Muscle layer of duodenum (tissue), 2 donors: Measurements from ENCODE around the gene UBE2M.
A peak's percentile ranks its signal among the peaks of the same experiment; 100 is the strongest.
"Not testable (repeated sequence)": the region's sequence is repeated elsewhere in the genome, so short reads cannot be mapped to it uniquely, and the experiment has no call there.

ENCODE experiments used
- H3K27ac ChIP-seq: one replicate; pipeline ENCODE4 v1.7.0; 2013; ENCODE audit warnings: mild to moderate bottlenecking, low read length
- H3K27me3 ChIP-seq: one replicate; pipeline ENCODE4 v1.7.0; 2013; ENCODE audit warnings: low read depth, mild to moderate bottlenecking, control low read depth, low read length
- H3K36me3 ChIP-seq, 2 donors: one replicate each; pipeline ENCODE4 v1.7.0; 2013; ENCODE audit warnings: low read length in 2 of 2, control low read depth in 1 of 2, mild to moderate bottlenecking in 1 of 2; ENCODE audit not compliant: insufficient read depth in 2 of 2, control insufficient read depth in 1 of 2
- H3K4me1 ChIP-seq, 2 donors: one replicate each; pipeline ENCODE4 v1.7.0; 2013; ENCODE audit warnings: low read length in 2 of 2, mild to moderate bottlenecking in 2 of 2, control low read depth in 1 of 2, moderate library complexity in 1 of 2; ENCODE audit not compliant: insufficient read depth in 2 of 2, control insufficient read depth in 1 of 2
- H3K4me3 ChIP-seq, 2 donors: one replicate each; pipeline ENCODE4 v1.7.0; 2013; ENCODE audit warnings: low read length in 2 of 2, low read depth in 1 of 2, mild to moderate bottlenecking in 1 of 2
- H3K9me3 ChIP-seq, 2 donors: one replicate each; pipeline ENCODE4 v1.7.0; 2013; ENCODE audit warnings: low read length in 2 of 2, control low read depth in 1 of 2, mild to moderate bottlenecking in 1 of 2; ENCODE audit not compliant: control insufficient read depth in 1 of 2
- donor health status: healthy.

UBE2M gene

GRCh38 chr19:58578012-58578925 is 19.9 kb upstream of the UBE2M start:
- H3K36me3 ChIP-seq: peaks cover 14 to 16% of the 10 kb centered on the region in 2 donors
- H3K4me3 ChIP-seq: no peak overlapping the region
- H3K9me3 ChIP-seq: no peaks in the 10 kb centered on the region
- H3K27ac ChIP-seq: no peak overlapping the region
- H3K27me3 ChIP-seq: no peaks in the 10 kb centered on the region
- H3K4me1 ChIP-seq: peaks cover 6 to 22% of the 10 kb centered on the region in 2 donors

GRCh38 chr19:58577581-58577980 is 19.2 kb upstream of the UBE2M start:
- not testable (repeated sequence) for H3K27ac ChIP-seq, H3K4me3 ChIP-seq, H3K27me3 ChIP-seq, H3K9me3 ChIP-seq
- H3K36me3 ChIP-seq: peaks cover 7 to 15% of the 10 kb centered on the region in 2 donors
- H3K4me1 ChIP-seq: peaks cover 6 to 23% of the 10 kb centered on the region in 2 donors

- Histone ChIP-seq H3K36me3 (peaks cover 2 to 11% of the 10 kb centered on the region in 2 donors), H3K4me3 (peak overlapping the region; percentile 64 to 89), H3K27ac (peak overlapping the region; percentile 97), H3K27me3 (no peaks in the 10 kb centered on the region), H3K4me1 (peaks cover 9 to 27% of the 10 kb centered on the region in 2 donors), H3K9me3 (no peaks in the 10 kb centered on the region)
These were observed 17.0 kb upstream of the UBE2M start for GRCh38 chr19:58575183-58576041.

GRCh38 chr19:58573658-58574164 is 15.3 kb upstream of the UBE2M start:
- H3K9me3 ChIP-seq: no peaks in the 10 kb centered on the region
- H3K27ac ChIP-seq: peak overlapping the region; percentile 96
- peaks cover 13 to 18% of the 10 kb centered on the region in 2 donors for H3K36me3 ChIP-seq
- H3K4me3 ChIP-seq: peak overlapping the region; percentile 63 to 87
- H3K27me3 ChIP-seq: no peaks in the 10 kb centered on the region
- H3K4me1 ChIP-seq: peaks cover 9 to 27% of the 10 kb centered on the region in 2 donors

GRCh38 chr19:58572818-58573657 is 14.6 kb upstream of the UBE2M start, which contains the start of gene MZF1:
Gene MZF1 (minus strand): TSS chr19:58573335. CDS start chr19:58571389, 1,946 bp downstream.
- Histone ChIP-seq H3K4me1 (peaks cover 9 to 27% of the 10 kb centered on the region in 2 donors), H3K9me3 (no peaks in the 10 kb centered on the region), H3K27me3 (no peaks in the 10 kb centered on the region), H3K36me3 (peaks cover 15 to 18% of the 10 kb centered on the region in 2 donors), H3K27ac (peak within 1 kb of the TSS; percentile 96), H3K4me3 (peak within 1 kb of the TSS; percentile 63 to 87)

GRCh38 chr19:58572026-58572817 is 13.8 kb upstream of the UBE2M start:
- Histone ChIP-seq H3K27me3 (no peaks in the 10 kb centered on the region), H3K4me3 (peak overlapping the region; percentile 63 to 87), H3K9me3 (no peaks in the 10 kb centered on the region), H3K4me1 (peaks cover 9 to 20% of the 10 kb centered on the region in 2 donors), H3K27ac (peak overlapping the region; percentile 96), H3K36me3 (peaks cover 15 to 20% of the 10 kb centered on the region in 2 donors)

- Histone ChIP-seq H3K4me1 (peaks cover 9 to 20% of the 10 kb centered on the region in 2 donors), H3K9me3 (no peaks in the 10 kb centered on the region), H3K27ac (no peak overlapping the region), H3K4me3 (no peak overlapping the region), H3K27me3 (no peaks in the 10 kb centered on the region), H3K36me3 (peaks cover 15 to 25% of the 10 kb centered on the region in 2 donors)
These were observed 13.2 kb upstream of the UBE2M start for GRCh38 chr19:58571575-58571947.

- peaks cover 9 to 20% of the 10 kb centered on the region in 2 donors for H3K4me1 ChIP-seq
- H3K27ac ChIP-seq: no peak overlapping the region
- no peaks in the 10 kb centered on the region for H3K27me3 ChIP-seq
- H3K9me3 ChIP-seq: no peaks in the 10 kb centered on the region
- peaks cover 15 to 26% of the 10 kb centered on the region in 2 donors for H3K36me3 ChIP-seq
- no peak overlapping the region for H3K4me3 ChIP-seq
These were observed 12.6 kb upstream of the UBE2M start for GRCh38 chr19:58570770-58571574.

- no peak overlapping the region for H3K4me3 ChIP-seq
- no peaks in the 10 kb centered on the region for H3K27me3 ChIP-seq
- H3K9me3 ChIP-seq: no peaks in the 10 kb centered on the region
- H3K36me3 ChIP-seq: peaks cover 15 to 26% of the 10 kb centered on the region in 2 donors
- H3K27ac ChIP-seq: no peak overlapping the region
- peaks cover 9 to 20% of the 10 kb centered on the region in 2 donors for H3K4me1 ChIP-seq
These were observed 11.7 kb upstream of the UBE2M start for GRCh38 chr19:58569943-58570670.
